H54 (cell line): ENCODE data around the gene EPC2.

Experiments
- DNase-seq: peaks from one replicate; pipeline ENCODE4 v3.0.0; 2011; ENCODE audit warnings: low spot score, mixed read lengths; ENCODE audit not compliant: insufficient read length
- FAIRE-seq: peaks from 3 replicates; lab custom pipeline; 2011; peaks lifted over from hg19 to GRCh38; lab: Jason Lieb, UNC
- POLR2A ChIP-seq: IDR thresholded peaks from 2 replicates; pipeline ENCODE4 v1.6.1; 2011; ENCODE audit warnings: low read depth, mild to moderate bottlenecking, low read length

EPC2 gene

DNA sequence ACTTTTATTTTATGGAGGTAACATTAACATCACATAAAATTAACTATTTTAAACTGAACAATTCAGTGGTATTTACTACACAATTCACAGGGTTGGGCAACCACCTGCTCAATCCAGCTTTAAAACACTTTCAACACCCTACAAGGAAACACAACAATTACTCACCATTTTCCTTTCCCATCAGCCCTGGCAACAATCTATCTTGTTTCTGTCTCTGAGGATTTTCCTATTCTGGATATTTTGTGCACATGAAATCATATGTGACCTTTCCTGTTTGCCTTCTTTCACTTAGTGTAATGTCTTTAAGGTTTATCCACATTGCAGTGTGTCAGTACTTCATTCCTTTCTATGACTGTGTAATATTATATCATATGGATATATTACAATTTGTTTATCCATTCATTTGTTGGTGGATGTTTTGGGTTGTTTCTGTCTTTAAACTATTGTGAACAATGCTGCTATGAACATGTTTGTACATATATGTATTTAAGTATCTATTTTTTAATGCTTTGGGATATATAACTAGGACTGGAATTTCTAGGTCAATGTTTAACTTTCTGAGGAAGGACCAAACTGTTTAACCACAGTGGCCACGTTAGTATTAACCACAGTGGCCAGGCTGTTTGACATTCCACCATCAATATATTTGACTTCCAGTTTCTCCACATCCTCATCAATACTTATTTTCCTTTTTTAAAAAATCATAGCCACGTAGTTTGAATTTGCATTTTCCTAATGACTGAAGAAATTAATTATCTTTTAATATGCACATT is 158.1 kb downstream of the EPC2 start:
- DNase-seq = no peak
- no peak for TF ChIP-seq POLR2A
- no peak for FAIRE-seq

DNA sequence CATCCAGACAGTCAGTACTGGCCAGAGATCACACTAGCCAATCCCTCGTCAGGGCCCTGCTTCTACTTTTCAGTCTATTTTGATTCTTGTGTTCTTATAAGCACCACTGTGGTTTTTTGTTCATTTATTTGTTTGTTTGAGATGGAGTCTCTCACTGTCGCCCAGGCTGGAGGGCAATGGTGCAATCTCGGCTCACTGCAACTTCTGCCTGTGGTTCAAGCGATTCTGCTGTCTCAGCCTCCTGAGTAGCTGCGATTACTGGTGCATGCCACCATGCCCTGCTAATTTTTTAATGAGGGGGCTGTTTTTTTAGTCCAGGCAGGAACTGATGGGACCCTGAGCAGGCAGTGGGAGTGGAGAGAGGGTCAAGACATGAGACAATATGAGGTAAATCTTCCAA is 165.5 kb downstream of the EPC2 start:
- DNase-seq = no peak
- FAIRE-seq = no peak
- TF ChIP-seq POLR2A = no peak

DNA sequence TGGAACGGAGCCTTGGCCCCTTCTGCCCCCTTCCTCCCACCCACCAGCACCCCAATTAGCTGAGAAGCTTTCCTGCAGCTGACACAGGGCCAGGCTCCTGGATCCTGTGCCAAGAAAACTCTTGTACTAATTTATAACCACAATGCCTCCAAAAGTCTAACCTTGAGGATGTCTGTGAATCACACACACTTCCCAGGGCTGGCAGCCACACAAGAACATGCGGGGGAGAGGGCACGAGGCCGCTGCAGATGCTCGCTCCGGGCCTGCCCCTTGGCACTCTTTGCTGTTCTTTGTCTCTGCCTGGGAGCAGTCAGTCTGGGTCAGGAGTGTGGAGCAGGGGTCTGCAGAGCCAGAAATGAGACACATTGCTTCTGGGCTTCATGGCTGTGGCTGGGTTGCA is 167.8 kb downstream of the EPC2 start:
- FAIRE-seq = peak; percentile 82
- DNase-seq = no peak
- no peak for TF ChIP-seq POLR2A

DNA sequence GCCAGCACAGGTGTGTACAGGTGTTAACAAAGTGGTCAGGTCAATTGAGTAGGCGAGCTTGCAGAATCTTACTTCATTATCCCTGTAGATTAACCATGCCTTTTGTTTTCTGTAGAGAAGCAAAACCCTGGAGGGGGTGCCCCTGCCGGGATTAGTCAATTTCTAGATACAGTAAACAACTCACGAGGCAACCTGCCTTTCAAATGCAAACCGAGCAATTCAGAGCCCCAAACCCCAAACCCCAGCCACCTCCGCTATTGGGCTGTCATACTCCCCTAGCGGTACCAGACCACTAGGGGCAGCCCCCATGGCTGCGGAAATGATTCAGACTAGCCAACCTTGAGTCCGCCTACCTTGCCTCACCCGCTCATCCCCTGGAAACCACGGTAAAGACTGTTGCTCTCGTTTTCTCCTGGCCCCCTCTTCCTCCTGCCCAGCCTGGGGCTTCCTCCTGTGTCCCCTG is 169.1 kb downstream of the EPC2 start:
- no peak for TF ChIP-seq POLR2A
- DNase-seq (no peak), FAIRE-seq (no peak)

DNA sequence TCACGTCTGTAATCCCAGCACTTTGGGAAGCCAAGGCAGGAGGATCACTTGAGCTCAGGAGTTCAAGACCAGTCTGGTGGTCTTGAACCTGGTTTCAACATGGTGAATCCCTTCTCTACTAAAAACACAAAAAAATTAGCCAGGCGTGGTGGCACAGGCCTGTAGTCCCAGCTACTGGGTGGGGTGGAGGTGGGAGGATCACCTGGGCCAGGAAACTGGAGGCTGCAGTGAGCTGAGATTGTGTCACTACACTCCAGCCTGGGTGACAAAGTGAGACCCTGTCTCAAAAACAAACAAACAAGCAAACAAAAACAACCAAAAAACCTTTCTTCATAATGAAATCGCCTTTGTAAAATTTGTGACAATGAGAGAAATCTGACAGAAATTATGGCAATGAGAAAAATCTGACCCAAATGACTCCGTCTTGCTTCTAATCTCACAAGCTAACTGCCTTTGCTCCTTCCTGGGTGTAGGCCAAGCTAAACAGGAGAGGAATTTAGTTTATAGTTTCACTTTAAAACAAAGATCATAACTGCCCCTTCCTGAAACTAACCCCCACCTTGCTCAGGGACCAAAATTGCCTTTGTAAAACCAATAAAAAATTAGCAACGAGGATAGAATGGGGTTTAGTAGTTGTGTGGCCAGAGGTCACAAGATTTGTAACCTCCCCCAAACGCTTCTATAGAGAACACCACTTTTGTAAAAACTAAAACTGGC is 169.8 kb downstream of the EPC2 start:
- DNase-seq = no peak

DNA sequence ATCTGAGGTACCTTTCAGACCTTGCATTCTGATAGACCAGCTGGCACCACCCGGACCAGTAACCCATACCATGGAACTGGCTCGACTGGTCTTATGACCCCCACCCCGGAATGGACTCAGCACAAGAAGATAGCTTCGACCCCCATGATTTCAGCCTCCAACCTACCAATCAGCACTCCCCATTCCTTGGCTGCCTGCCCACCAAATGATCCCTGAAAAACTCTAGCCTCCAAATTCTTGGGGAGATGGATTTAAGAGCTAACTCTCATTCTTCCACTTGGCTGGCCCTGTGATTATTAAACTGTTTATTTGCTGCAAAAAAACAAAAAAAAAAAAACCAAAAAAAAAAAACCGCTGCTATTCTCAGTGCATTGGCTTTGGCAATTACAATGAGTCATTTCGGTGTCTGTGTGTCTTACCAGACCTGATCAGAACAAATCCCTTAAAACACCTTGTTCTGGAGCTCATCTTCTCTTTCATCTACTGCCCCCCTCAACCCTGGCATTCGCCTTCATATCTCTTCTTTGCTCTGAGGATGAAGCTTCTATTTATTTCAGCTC is 170.4 kb downstream of the EPC2 start:
- TF ChIP-seq POLR2A = no peak
- DNase-seq (no peak), FAIRE-seq (no peak)

More for the DNA sequence above, 169.8 kb downstream of the EPC2 start:
- FAIRE-seq = no peak
- no peak for TF ChIP-seq POLR2A

DNA sequence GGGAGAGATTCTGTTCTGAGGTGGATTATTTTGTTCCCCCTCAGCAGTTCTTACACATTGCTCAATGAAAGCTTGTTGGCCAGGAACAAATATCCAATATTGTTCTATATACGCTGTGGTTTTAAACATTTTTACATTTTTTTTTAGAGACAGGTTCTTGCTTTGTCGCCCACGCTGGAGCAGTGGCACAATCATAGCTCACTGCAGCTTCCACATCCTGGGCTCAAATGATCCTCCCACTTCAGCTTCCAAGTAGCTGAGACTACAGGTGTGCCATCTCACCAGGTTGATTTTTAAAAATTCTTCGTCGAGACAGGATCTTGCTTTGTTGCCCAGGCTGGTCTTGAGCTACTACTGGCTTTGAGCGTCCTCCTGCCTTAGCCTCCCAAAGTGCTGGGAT is 171.6 kb downstream of the EPC2 start:
- TF ChIP-seq POLR2A = no peak
- no peak for DNase-seq
- FAIRE-seq = no peak

DNA sequence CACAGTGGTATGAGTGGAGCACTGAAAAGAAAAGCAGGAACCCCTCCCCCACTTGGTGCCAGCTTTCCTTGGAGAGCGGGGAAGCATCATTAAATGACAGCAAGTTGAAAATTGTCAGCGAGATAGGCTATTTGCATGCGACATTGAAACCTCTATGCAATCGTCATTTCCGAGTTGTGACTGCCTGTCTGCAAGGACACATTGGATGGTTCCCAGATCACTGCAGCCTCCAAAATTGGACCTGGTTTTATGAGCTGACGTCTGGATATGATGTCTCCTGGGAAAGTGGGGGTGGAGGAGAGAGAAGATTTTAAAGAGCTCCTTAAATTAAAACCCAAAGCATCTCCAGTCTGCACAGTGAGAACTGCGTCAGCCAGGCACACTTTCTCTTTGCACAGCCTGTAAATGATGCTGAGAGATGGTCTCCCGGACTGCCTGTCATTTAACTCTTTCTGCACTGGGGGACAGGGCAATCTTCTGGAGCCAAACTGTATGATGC is 172.7 kb downstream of the EPC2 start:
- DNase-seq = no peak
- FAIRE-seq = no peak

DNA sequence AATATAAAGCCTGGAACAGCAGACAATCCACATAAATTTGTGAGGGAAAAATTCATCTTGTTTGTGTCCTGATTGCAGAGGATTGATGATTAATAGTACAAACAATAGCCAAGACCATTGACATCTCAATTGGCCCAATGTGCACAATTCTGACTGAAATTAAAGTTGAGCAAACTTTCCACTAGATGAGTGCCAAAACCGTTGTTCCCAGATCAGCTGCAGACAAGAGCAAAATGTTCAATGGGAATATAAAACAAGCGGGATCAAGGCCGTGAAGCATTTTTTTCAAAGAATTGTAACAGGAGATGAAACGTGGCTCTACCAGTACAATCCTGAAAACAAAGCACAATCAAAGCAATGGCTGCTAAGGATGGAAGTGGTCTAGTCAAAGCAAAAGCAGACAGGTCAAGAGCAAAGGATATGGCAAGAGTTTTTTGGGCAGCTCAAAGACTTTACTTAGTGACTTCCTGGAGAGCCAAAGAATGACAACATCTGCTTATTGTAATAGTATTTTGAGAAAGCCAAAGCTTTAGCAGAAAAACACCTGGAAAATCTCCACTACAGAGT is 174.6 kb downstream of the EPC2 start:
- no peak for TF ChIP-seq POLR2A
- DNase-seq = no peak
- FAIRE-seq = no peak

More for the DNA sequence above, 172.7 kb downstream of the EPC2 start:
- no peak for TF ChIP-seq POLR2A

DNA sequence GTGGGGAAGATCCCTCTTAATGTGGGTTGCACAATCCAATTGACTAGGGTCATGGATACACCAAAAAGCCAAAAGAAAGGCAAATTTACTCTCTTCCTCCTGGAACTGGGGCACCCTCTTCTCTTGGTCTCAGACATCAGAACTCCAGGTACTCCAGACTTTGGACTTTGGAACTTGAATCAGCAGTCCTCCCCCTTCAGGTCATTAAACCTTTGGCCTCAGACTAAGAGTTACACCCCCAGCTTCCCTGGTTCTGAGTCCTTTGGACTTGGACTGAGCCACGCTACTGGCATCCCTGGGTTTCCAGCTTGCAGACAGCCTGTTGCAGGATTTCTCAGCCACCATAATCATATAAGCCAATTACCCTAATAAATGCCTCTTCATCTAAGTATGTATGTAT is 179.6 kb downstream of the EPC2 start:
- no peak for FAIRE-seq
- DNase-seq = no peak

DNA sequence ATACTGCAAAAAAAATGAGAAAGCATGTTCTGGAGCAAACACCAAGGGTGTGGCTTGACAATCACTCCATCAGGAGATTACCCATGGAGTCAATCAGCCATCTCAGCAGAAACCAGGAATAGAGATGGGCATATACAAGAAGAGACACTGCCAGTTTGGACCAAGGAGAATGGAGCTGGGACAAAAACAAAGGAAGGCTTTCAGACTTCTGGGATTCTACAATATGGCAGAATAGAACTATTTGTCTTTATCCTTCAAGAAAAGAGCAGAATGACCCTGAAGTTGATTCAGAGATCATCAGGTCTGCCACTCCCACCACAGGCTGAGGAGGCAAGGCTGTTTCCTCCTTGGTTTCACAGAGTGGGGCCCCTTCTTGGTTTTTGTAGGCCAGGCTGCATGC is 182.2 kb downstream of the EPC2 start:
- TF ChIP-seq POLR2A = no peak
- FAIRE-seq (no peak), DNase-seq (no peak)

More for the DNA sequence above, 179.6 kb downstream of the EPC2 start:
- no peak for TF ChIP-seq POLR2A

DNA sequence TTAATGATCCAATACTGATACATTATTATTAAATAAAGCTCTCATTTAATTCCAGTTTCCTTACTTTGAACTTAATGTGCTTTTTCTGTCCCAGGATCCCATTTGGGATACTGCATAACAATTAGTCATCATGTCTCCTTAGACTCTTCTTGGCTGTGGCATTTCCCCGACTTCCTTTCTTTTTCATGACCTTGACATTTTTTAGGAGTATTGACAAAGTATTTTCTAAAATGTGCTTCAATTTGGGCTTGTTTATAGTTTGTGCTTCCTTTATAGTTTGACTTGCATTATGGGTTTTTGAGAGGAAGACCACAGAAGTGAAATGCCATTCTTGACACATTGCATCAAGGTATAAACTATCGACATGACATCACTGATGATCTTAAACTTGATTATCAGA is 184.4 kb downstream of the EPC2 start:
- no peak for FAIRE-seq
- no peak for TF ChIP-seq POLR2A
- no peak for DNase-seq

DNA sequence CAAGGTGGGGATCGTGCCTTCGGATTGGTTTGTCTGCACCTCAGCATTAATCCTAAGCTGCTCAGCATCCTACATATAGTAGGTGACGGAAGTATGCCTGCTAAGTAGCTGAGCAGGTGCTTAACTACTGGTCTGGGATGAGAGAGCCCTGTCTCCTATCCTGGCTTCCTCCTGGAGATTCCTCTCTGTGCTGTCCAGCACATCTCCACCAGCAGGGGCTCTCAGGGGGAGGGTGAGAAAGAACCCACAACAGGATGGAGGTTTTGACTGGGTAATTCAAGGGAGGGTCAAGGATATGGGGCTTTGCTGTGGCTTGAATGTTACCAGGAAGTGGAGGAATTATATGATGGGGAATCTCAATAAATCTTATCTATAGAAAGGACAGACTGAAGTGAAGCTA is 185.1 kb downstream of the EPC2 start:
- no peak for FAIRE-seq
- TF ChIP-seq POLR2A = no peak
- DNase-seq = no peak

DNA sequence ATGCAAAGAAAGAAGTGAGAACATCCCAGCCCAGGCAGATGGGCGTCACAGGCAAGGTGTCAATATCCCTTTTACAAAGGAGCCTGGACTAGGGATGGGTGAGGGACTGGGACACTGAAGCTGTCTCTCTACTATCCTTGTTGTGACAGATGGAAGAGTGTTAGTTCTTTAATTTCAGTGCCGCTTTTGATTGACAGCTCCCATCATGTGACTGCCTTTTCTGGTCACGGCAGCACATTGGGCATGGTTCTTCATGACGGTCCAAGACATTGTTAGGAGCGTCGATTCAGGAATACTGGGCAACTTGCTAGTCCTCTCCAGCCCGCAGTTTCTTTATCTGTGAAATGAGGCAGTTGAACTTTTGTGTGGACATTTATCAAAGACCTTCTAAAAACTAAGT is 188.1 kb downstream of the EPC2 start:
- FAIRE-seq = no peak
- TF ChIP-seq POLR2A = no peak

More for the DNA sequence above, 188.1 kb downstream of the EPC2 start:
- no peak for DNase-seq
